AG04449 (cell line): ENCODE data around the gene VAV2.
"Not testable (repeated sequence)": the region's sequence is repeated elsewhere in the genome, so short reads cannot be mapped to it uniquely, and the experiment has no call there.

Experiments used
- CTCF ChIA-PET: fragments of 350-600 bp; formaldehyde crosslinking; extraction: SDS; loops from one replicate; lab custom pipeline; 2021; ENCODE audit warnings: antibody characterized with exemption; lab: Yijun Ruan, JAX
- POLR2A ChIA-PET: fragments of 400-600, 350-600 bp; formaldehyde crosslinking; extraction: SDS; loops from one replicate; lab custom pipeline; 2020; ENCODE audit warnings: antibody characterized with exemption, inconsistent platforms; lab: Yijun Ruan, JAX
- DNase-seq: peaks from one replicate; pipeline ENCODE4 v3.0.0-alpha.2; 2010; ENCODE audit warnings: low read depth, low spot score
- H3K4me3 ChIP-seq: 2 replicates; pipeline ENCODE4 v1.5.1; 2011; ENCODE audit warnings: low read depth, mild to moderate bottlenecking, control low read depth, low read length
- CTCF ChIP-seq: IDR thresholded peaks from one replicate; pipeline ENCODE4 v1.5.1; 2011; ENCODE audit warnings: mild to moderate bottlenecking, moderate library complexity, low read length, control low read depth, inconsistent platforms; ENCODE audit not compliant: insufficient read depth; ENCODE audit errors: missing control alignments

The VAV2 gene

DNA sequence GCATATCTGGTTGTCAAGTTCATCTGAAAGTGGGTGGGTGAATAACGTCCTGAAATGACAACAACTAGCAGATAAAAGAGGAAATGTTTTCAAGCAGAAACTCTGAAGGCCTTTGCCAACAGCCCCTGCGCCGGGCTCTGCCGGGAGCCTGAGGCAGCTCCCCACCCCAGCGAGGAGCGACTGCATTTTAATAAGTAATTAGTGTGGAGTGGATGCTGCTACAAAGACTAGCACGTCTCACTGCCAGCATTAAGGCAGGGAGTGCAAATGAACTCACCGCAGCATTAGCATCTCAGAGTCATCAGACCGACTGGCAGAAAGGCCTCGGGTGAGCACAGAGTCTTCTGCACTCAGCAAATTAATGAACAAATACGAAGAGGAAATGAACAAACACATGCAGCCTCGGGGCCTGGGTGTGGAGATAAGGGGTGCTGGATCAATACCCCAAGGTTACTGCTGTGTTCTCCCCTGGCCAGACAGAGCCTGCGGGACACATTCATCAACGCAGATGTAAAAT lies 63.8 kb downstream of the VAV2 start:
- ChIA-PET CTCF (no interaction called here), POLR2A (no interaction called here)
- TF ChIP-seq CTCF: no peak
- H3K4me3 ChIP-seq: no peak overlapping the region
- no peak for DNase-seq

DNA sequence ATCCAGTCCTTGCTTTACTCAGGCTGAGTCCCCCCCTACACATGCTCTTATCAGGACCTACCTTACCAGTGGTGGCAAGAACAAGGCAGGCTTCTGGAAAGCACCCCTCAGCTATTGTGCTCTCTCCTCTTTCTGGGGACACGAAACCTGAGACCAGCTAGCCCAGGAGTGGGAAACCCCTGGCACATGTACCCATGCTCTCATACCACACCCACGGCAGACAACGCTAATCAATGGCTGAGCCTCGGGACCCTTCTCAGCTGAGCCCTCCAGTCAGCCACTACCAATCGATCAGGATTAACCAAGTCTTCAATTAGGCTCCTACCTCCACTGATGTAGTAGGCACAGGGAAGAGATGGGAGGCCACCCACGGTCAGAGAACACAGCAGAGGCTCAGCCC lies 65.1 kb downstream of the VAV2 start:
- ChIA-PET POLR2A (no interaction called here), CTCF (no interaction called here)
- H3K4me3 ChIP-seq: no peak overlapping the region
- TF ChIP-seq CTCF: no peak
- DNase-seq: no peak

- H3K4me3 ChIP-seq: no peak overlapping the region
- no peak for TF ChIP-seq CTCF
- no peak for DNase-seq
- POLR2A ChIA-PET: no interaction called here
- CTCF ChIA-PET: no interaction called here
These were observed 65.8 kb downstream of the VAV2 start for GRCh38 chr9:133926165-133926856.

DNA sequence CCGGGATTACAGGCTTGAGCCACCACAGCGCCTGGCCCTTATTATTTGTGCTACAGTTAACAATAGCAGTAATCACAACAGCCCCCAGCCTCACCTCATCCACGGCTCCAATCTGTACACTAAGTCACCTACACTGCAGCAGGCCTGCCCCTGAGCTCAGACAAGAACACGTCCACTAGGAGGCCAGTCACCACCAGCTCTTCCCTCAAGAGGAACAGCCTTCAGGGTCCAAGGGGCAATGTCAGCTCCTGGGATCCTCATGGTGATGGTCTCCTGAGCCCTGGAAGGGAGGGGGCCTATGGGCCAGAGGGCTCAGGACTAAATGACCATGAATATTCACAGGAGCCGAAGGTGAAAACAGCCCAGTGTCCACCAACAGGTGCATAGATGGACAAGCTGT lies 67.7 kb downstream of the VAV2 start:
- ChIA-PET CTCF (no interaction called here), POLR2A (no interaction called here)
- H3K4me3 ChIP-seq: no peak overlapping the region
- DNase-seq: no peak
- no peak for TF ChIP-seq CTCF

DNA sequence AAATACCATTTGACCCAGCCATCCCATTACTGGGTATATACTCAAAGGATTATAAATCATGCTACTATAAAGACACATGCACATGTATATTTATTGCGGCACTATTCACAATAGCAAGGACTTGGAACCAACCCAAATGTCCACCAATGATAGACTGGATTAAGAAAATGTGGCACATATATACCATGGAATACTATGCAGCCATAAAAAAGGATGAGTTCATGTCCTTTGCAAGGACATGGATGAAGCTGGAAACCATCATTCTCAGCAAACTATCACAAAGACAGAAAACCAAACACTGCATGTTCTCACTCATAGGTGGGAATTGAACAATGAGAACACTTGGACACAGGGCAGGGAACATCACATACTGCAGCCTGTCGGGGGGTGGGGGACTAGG lies 68.5 kb downstream of the VAV2 start:
- CTCF ChIA-PET, POLR2A ChIA-PET, DNase-seq, H3K4me3 ChIP-seq: not testable (repeated sequence)

DNA sequence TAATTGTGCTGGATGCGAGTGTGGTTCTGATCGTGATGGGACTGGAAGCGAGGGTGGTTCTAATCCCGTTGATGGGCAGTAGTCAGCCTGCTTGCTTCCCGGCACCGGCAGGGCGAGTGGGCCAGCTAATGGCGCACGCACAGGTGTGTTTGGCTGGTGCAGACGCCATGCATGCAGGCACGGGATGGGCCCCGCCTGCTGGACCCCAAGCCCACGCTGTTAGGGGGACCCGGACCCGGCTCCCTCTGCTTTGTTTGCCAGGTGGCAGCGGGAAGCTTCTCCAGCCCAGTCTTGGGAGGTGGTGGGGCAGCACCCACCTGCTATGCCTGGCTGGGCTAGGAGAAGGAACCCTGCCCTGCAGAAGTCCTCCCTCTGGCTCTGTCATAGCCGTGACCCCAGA lies 70.3 kb downstream of the VAV2 start:
- CTCF ChIA-PET: no interaction called here
- no peak overlapping the region for H3K4me3 ChIP-seq
- DNase-seq: no peak
- TF ChIP-seq CTCF: no peak
- POLR2A ChIA-PET: no interaction called here

DNA sequence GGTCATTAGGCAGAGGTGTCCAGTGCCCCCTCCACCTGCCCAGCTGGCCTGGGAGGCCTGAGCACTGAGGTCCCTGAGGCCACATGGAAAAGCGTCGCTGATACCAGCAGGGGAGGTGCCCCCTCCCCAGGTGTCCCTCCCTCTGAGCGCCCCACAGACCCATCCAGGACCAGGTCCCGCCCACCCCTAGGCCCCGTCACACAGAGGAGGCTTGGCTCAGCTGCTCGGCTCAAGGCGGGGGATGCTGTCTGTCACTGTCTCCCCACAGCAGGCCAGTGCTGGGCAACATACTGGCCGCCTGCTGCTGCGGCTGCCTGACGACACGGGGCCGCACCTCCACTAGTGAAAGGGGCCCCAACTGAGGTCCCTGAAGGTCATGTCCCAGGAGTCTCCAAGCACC lies 71.7 kb downstream of the VAV2 start:
- TF ChIP-seq CTCF: no peak
- ChIA-PET CTCF (interaction anchor here (0.8 kb wide), 1 partner anchor 13 kb away, joined by 3 read pairs; no protein-coding TSS in a partner anchor), POLR2A (no interaction called here)
- H3K4me3 ChIP-seq: no peak overlapping the region
- DNase-seq: no peak
